OCI-LY3 (cell line): Measurements from ENCODE around the gene SFXN5.

ENCODE experiments used
- H2AFZ ChIP-seq: fragments of 200-600, 300-600 bp; shearing (Covaris generic); 2 replicates; pipeline ENCODE4 v1.6.0; 2014; ENCODE audit warnings: antibody characterized with exemption, low read depth, low read length
- H3K27ac ChIP-seq: fragments of 200-600, 300-600 bp; sonication (generic); 2 replicates; pipeline ENCODE4 v1.5.1; 2014; ENCODE audit warnings: mild to moderate bottlenecking, low read length, moderate library complexity, mixed read lengths
- H3K27me3 ChIP-seq: fragments of 200-600, 300-600 bp; sonication (generic); 2 replicates; pipeline ENCODE4 v1.6.1; 2014; ENCODE audit warnings: low read depth, low read length, mixed read lengths
- H3K36me3 ChIP-seq: fragments of 200-600, 300-600 bp; sonication (generic); replicated peaks from 2 replicates; pipeline ENCODE3; 2014; ENCODE audit warnings: low read depth, low read length, mixed read lengths
- H3K4me1 ChIP-seq: fragments of 300-600, 200-600 bp; sonication (generic); 2 replicates; pipeline ENCODE4 v1.6.1; 2014; ENCODE audit warnings: low read length, mixed read lengths
- H3K4me2 ChIP-seq: fragments of 200-600, 300-600 bp; sonication (generic); 2 replicates; pipeline ENCODE4 v1.6.1; 2014; ENCODE audit warnings: low read length, mixed read lengths
- H3K4me3 ChIP-seq: fragments of 300-600, 200-600 bp; sonication (generic); 2 replicates; pipeline ENCODE4 v1.5.1; 2014; ENCODE audit warnings: antibody characterized with exemption, mild to moderate bottlenecking, low read length, moderate library complexity
- H3K79me2 ChIP-seq: fragments of 300-600, 200-600 bp; shearing (Covaris generic); 2 replicates; pipeline ENCODE4 v1.6.1; 2014; ENCODE audit warnings: mild to moderate bottlenecking, low read length, mixed read lengths
- H3K9ac ChIP-seq: fragments of 300-600, 200-600 bp; shearing (Covaris generic); 2 replicates; pipeline ENCODE4 v1.6.0; 2014; ENCODE audit warnings: mild to moderate bottlenecking, low read length, moderate library complexity
- H3K9me3 ChIP-seq: fragments of 200-600, 300-600 bp; shearing (Covaris generic); 2 replicates; pipeline ENCODE4 v1.6.1; 2014; ENCODE audit warnings: low read length, mixed read lengths; ENCODE audit not compliant: insufficient read depth
- H4K20me1 ChIP-seq: fragments of 200-600, 300-600 bp; sonication (generic); 2 replicates; pipeline ENCODE4 v1.6.1; 2016; ENCODE audit warnings: low read length, mixed read lengths; ENCODE audit not compliant: insufficient read depth
- EZH2phosphoT487 ChIP-seq: fragments of 200-600 bp; shearing (Covaris generic); IDR thresholded peaks from 2 replicates; pipeline ENCODE4 v1.6.1; 2018; ENCODE audit warnings: antibody characterized with exemption, mixed run types, low read depth
- TF ChIP-seq, protein P1 (sequence below): fragments of 200-600, 300-600 bp; sonication (generic); IDR thresholded peaks from 2 replicates; pipeline ENCODE4 v1.5.1; 2014; ENCODE audit warnings: antibody characterized with exemption, low read length, low read depth

Gene SFXN5

DNA sequence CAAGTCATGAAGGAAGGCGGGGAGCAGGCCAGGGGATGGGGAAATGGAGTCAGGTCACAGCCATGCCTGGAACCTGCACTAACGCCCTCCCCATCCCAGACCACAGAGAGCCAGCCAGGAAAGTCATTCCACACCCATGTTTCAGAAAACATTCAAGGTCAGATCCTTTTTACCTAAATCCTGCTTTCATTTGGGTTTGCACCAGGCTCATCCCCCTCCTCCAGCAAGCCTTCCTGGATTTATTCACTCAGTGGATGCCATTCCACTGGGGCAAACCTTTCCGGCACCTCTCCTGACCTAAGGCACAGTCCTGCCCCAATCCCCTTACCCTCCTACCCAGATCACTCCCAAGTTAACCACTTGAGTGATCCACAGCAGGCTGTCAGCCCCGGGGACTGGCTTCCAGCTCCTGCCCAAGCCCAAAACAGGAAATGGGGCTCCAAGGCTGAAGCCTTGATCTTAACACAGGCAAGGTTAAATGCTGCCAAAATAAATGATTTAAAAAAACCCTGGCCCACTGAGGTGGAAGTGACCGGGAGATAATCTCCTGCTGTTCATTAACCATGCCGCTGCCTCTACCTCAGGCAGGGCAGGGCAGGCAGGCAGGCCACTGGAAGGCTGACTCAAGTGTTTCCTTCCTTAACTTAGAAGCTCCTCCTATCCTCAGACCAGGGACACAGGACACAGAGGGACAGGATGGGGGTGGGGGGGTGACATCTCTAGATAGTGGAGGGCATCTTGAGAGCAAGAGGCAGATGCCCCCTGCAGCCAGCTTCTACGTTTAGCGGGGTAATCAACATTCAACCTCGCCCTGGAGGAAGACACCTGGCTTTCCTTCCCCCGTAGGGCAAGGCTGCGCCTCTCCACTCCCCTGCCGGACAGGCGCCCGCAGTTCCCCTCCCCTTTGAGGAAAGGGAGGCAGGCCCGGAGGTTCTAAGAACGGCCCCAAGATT lies 39.8 kb upstream of the SFXN5 start:
- no peak overlapping the region for H3K4me2 ChIP-seq
- no peaks in the 10 kb centered on the region for H3K4me1 ChIP-seq
- no peak overlapping the region for H3K27ac ChIP-seq
- H3K27me3 ChIP-seq = no peaks in the 10 kb centered on the region
- no peak overlapping the region for H3K4me3 ChIP-seq
- peaks cover 3% of the 10 kb centered on the region for H3K36me3 ChIP-seq
- H3K9ac ChIP-seq = no peak overlapping the region
- no peaks in the 10 kb centered on the region for H4K20me1 ChIP-seq
- H3K9me3 ChIP-seq = no peaks in the 10 kb centered on the region
- TF ChIP-seq, protein P1, sequence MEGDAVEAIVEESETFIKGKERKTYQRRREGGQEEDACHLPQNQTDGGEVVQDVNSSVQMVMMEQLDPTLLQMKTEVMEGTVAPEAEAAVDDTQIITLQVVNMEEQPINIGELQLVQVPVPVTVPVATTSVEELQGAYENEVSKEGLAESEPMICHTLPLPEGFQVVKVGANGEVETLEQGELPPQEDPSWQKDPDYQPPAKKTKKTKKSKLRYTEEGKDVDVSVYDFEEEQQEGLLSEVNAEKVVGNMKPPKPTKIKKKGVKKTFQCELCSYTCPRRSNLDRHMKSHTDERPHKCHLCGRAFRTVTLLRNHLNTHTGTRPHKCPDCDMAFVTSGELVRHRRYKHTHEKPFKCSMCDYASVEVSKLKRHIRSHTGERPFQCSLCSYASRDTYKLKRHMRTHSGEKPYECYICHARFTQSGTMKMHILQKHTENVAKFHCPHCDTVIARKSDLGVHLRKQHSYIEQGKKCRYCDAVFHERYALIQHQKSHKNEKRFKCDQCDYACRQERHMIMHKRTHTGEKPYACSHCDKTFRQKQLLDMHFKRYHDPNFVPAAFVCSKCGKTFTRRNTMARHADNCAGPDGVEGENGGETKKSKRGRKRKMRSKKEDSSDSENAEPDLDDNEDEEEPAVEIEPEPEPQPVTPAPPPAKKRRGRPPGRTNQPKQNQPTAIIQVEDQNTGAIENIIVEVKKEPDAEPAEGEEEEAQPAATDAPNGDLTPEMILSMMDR = no peak
- TF ChIP-seq EZH2phosphoT487 = no peak
- H2AFZ ChIP-seq = no peak overlapping the region
- H3K79me2 ChIP-seq = no peaks in the 10 kb centered on the region

DNA sequence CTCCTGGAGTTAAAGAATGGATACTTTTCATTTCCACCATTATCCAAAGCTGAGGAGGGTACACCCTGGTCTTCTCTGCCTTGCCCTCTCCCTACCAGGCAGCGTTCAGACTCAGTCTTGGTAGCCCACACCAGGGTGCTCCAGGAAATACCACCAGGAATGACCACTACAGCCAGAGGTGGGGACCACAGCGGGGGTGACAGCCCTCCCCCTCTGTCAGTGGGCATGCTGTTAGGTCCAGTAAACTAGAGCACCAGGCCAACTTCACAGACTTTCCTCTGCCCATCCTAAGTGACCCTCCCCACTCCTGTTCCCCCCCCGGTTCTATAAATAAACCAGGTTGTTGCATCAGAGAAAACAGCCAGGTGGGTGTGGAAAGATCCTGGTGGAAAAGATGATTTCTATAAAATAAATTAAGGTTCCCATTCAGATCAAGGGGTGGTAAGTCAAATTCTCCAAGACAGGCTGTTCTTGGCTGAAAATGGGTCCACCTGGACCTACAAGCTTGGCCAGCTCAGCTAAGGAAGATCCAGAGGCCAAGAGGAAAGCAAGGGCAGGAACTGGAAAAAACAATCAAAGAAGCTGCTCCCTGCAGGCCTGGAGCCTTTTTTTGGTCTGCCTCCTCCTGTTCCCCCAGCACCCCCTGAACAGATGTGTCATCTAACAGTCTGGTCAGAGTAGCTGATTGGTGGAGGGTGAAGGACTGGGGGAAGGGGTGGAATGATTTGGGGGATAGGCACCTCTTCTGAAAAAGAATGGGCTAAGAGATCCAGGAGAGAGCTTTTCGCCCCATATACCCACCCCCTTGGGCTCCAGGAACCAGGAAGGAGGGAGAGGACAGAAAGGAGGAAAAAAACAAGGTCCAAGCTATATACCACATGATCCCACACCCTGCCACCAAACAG lies 38.9 kb upstream of the SFXN5 start:
- no peaks in the 10 kb centered on the region for H3K27me3 ChIP-seq
- H4K20me1 ChIP-seq = no peaks in the 10 kb centered on the region
- no peak overlapping the region for H3K4me3 ChIP-seq
- H3K9ac ChIP-seq = no peak overlapping the region
- no peak overlapping the region for H2AFZ ChIP-seq
- TF ChIP-seq, protein P1 = no peak
- no peak for TF ChIP-seq EZH2phosphoT487
- no peaks in the 10 kb centered on the region for H3K79me2 ChIP-seq
- no peaks in the 10 kb centered on the region for H3K9me3 ChIP-seq
- no peaks in the 10 kb centered on the region for H3K4me1 ChIP-seq
- H3K36me3 ChIP-seq = peaks cover 3% of the 10 kb centered on the region
- H3K27ac ChIP-seq = no peak overlapping the region
- H3K4me2 ChIP-seq = no peak overlapping the region

DNA sequence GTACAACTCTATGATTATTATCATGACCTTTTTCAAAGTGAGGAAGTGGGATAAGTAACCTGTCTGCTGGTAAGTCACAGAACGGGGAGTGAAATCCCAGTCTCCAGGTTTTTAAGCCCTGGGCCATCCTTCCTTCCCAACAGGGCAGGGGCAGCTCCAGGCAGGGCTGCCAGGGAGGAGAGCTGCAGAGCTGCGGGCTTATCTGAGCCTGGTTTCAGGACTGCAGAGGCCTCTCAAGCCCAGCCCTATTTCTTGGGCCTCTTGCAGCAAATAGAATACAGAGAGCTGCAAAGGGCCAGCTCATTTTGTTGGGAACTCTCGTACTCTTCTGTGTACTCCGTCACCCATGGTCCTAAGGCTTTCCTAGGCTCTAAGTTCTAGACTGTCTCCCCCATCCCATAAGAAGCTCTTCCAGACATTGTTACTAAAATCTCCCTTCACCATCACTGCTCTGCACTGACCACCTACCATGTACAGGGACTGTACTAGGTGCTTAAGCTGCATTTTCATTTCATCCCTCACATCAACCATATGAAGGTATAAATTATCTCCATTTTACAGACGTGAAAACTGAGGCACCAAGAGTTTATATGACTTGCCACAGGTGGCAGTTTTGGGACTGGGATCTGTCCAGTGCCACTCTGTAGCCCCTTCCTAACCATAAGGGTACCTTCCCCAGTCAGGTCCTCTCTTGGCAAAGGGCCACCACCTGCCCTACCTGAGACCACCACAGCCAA lies 38.1 kb upstream of the SFXN5 start:
- Histone ChIP-seq H3K27me3 (no peaks in the 10 kb centered on the region), H3K79me2 (no peaks in the 10 kb centered on the region), H4K20me1 (no peaks in the 10 kb centered on the region), H3K4me1 (no peaks in the 10 kb centered on the region), H3K4me2 (no peak overlapping the region), H3K27ac (no peak overlapping the region), H3K9ac (no peak overlapping the region), H3K4me3 (no peak overlapping the region), H3K9me3 (no peaks in the 10 kb centered on the region), H2AFZ (no peak overlapping the region), H3K36me3 (no peaks in the 10 kb centered on the region)
- TF ChIP-seq EZH2phosphoT487 = no peak
- TF ChIP-seq, protein P1 = no peak
